IMR-90 (cell line): ENCODE data around the gene TEPSIN. TPM values are rescaled to one million over a fixed set of nuclear protein-coding genes. Genes with fewer than 3 reads are reported as not detected.
A peak's percentile ranks its signal among the peaks of the same experiment; 100 is the strongest.

Experiments used
- ATAC-seq: fragments of 200-7000 bp; cut with Tn5 transposase; 2 replicates; pipeline ENCODE4 v1.9.1; 2020; ENCODE audit warnings: low read depth, mild to moderate bottlenecking, moderate library complexity
- BruUV-seq: library from RNA; stranded (reverse); fragments of 400-500 nt; replicated peaks from 2 replicates; lab custom pipeline; 2021; lab: Mats Ljungman, UMichigan
- CTCF ChIA-PET: fragments of 300-600 bp; formaldehyde crosslinking; extraction: SDS; loops from one replicate; lab custom pipeline; 2021; ENCODE audit warnings: antibody characterized with exemption; lab: Yijun Ruan, JAX
- POLR2A ChIA-PET: fragments of 300-600 bp; sonication (Branson Sonifier 250); formaldehyde crosslinking; loops from one replicate; lab custom pipeline; 2022; ENCODE audit warnings: antibody characterized with exemption; ENCODE audit not compliant: unreplicated experiment; lab: Charles Lee
- DNase-seq: peaks from one replicate; pipeline ENCODE4 v3.0.0; 2013
- H2AFZ ChIP-seq: replicated peaks from 2 replicates; pipeline ENCODE3; 2013; ENCODE audit warnings: low read length, mild to moderate bottlenecking; ENCODE audit not compliant: poor library complexity
- H2AK5ac ChIP-seq: 2 replicates; pipeline ENCODE4 v1.6.1; 2013; ENCODE audit warnings: low read depth, low read length, inconsistent platforms
- H2AK9ac ChIP-seq: replicated peaks from 2 replicates; pipeline ENCODE3; 2013; ENCODE audit warnings: mild to moderate bottlenecking, low read depth, low read length, moderate library complexity; ENCODE audit not compliant: poor library complexity
- H2BK120ac ChIP-seq: 2 replicates; pipeline ENCODE4 v1.6.1; 2013; ENCODE audit warnings: low read depth, low read length, inconsistent platforms
- H2BK15ac ChIP-seq: 3 replicates; pipeline ENCODE4 v1.6.1; 2013; ENCODE audit warnings: low read depth, low read length, inconsistent platforms
- H2BK20ac ChIP-seq: 2 replicates; pipeline ENCODE4 v1.6.1; 2013; ENCODE audit warnings: low read depth, mild to moderate bottlenecking, inconsistent platforms, low read length, moderate library complexity
- H2BK5ac ChIP-seq: 2 replicates; pipeline ENCODE4 v1.6.1; 2013; ENCODE audit warnings: mild to moderate bottlenecking, low read depth, low read length, inconsistent platforms; ENCODE audit not compliant: poor library complexity, severe bottlenecking
- H3K14ac ChIP-seq: replicated peaks from 2 replicates; pipeline ENCODE4 v1.6.1; 2013; ENCODE audit warnings: low read depth, low read length, inconsistent platforms
- H3K18ac ChIP-seq: 2 replicates; pipeline ENCODE4 v1.6.1; 2013; ENCODE audit warnings: low read depth, low read length, control low read depth
- H3K23ac ChIP-seq: 2 replicates; pipeline ENCODE4 v1.6.1; 2013; ENCODE audit warnings: low read depth, low read length, inconsistent platforms
- H3K27ac ChIP-seq: 2 replicates; pipeline ENCODE4 v1.5.1; 2013; ENCODE audit warnings: mild to moderate bottlenecking, control low read depth, low read length; ENCODE audit not compliant: insufficient read depth
- H3K27me3 ChIP-seq: 2 replicates; pipeline ENCODE4 v1.6.1; 2013; ENCODE audit warnings: low read length; ENCODE audit not compliant: control insufficient read depth, insufficient read depth
- H3K36me3 ChIP-seq: 2 replicates; pipeline ENCODE4 v1.6.1; 2013; ENCODE audit warnings: low read length, mixed read lengths; ENCODE audit not compliant: control insufficient read depth, insufficient read depth
- H3K4ac ChIP-seq: 2 replicates; pipeline ENCODE4 v1.6.1; 2013; ENCODE audit warnings: low read depth, low read length, inconsistent platforms
- H3K4me1 ChIP-seq: 2 replicates; pipeline ENCODE4 v1.6.1; 2013; ENCODE audit warnings: low read length, mixed read lengths; ENCODE audit not compliant: control insufficient read depth, insufficient read depth
- H3K4me2 ChIP-seq: 2 replicates; pipeline ENCODE4 v1.6.1; 2013; ENCODE audit warnings: low read depth, mild to moderate bottlenecking, control low read depth, low read length, moderate library complexity
- H3K4me3 ChIP-seq: 2 replicates; pipeline ENCODE4 v1.5.1; 2013; ENCODE audit warnings: low read depth, mild to moderate bottlenecking, control low read depth, low read length, moderate library complexity; ENCODE audit not compliant: insufficient read depth
- H3K56ac ChIP-seq: 2 replicates; pipeline ENCODE4 v1.6.1; 2013; ENCODE audit warnings: low read length, inconsistent platforms; ENCODE audit not compliant: insufficient read depth; ENCODE audit errors: extremely low read depth
- H3K79me1 ChIP-seq, 2 experiments: 2 replicates each; pipeline ENCODE4 v1.6.1; 2013; ENCODE audit warnings: low read length in 2 of 2, inconsistent platforms in 1 of 2, low read depth in 1 of 2
- H3K9ac ChIP-seq: 2 replicates; pipeline ENCODE4 v1.6.1; 2013; ENCODE audit warnings: low read depth, low read length, control low read depth
- H3K9me1 ChIP-seq: 2 replicates; pipeline ENCODE4 v1.6.1; 2013; ENCODE audit warnings: low read length, inconsistent platforms; ENCODE audit not compliant: insufficient read depth
- H3K9me3 ChIP-seq: 2 replicates; pipeline ENCODE4 v1.6.1; 2013; ENCODE audit warnings: low read length; ENCODE audit not compliant: control insufficient read depth, insufficient read depth
- H4K20me1 ChIP-seq: 2 replicates; pipeline ENCODE4 v1.6.1; 2013; ENCODE audit warnings: low read length, inconsistent platforms; ENCODE audit not compliant: insufficient read depth
- H4K5ac ChIP-seq: 2 replicates; pipeline ENCODE4 v1.6.1; 2013; ENCODE audit warnings: mild to moderate bottlenecking, low read depth, low read length, control low read depth
- H4K8ac ChIP-seq, 2 experiments: 2 replicates each; pipeline ENCODE4 v1.6.1; 2013; ENCODE audit warnings: low read depth in 2 of 2, low read length in 2 of 2, control low read depth in 1 of 2, inconsistent platforms in 1 of 2
- H4K91ac ChIP-seq: 2 replicates; pipeline ENCODE4 v1.6.1; 2013; ENCODE audit warnings: low read depth, low read length, inconsistent platforms; ENCODE audit not compliant: insufficient read depth
- BHLHE40 ChIP-seq: fragments of 150-350 bp; IDR thresholded peaks from 2 replicates; pipeline ENCODE4 v1.6.1; 2016; ENCODE audit warnings: mild to moderate bottlenecking, low read depth, low read length
- CTCF ChIP-seq: conservative IDR thresholded peaks from 2 replicates; pipeline ENCODE4 v1.5.1; 2012; ENCODE audit warnings: mild to moderate bottlenecking, low read depth, low read length, improper control_type of control experiment
- ELK1 ChIP-seq: fragments of 150-350 bp; IDR thresholded peaks from 2 replicates; pipeline ENCODE4 v1.6.1; 2016; ENCODE audit warnings: low read depth, mild to moderate bottlenecking, low read length, moderate library complexity, borderline replicate concordance
- MXI1 ChIP-seq: IDR thresholded peaks from 2 replicates; pipeline ENCODE4 v1.6.1; 2012; ENCODE audit warnings: low read depth, mild to moderate bottlenecking, low read length, moderate library complexity, borderline replicate concordance
- NFE2L2 ChIP-seq: fragments of 150-350 bp; IDR thresholded peaks from 2 replicates; pipeline ENCODE4 v1.6.1; 2016; ENCODE audit warnings: low read depth, mild to moderate bottlenecking, low read length
- POLR2A ChIP-seq: IDR thresholded peaks from 2 replicates; pipeline ENCODE4 v1.6.1; 2012; ENCODE audit warnings: mild to moderate bottlenecking, low read depth, low read length
- RAD21 ChIP-seq: IDR thresholded peaks from 2 replicates; pipeline ENCODE4 v1.6.1; 2012; ENCODE audit warnings: low read length, improper control_type of control experiment
- RCOR1 ChIP-seq: IDR thresholded peaks from 2 replicates; pipeline ENCODE4 v1.6.1; 2012; ENCODE audit warnings: mild to moderate bottlenecking, low read length, improper control_type of control experiment; ENCODE audit not compliant: insufficient replicate concordance
- RFX5 ChIP-seq: IDR thresholded peaks from 2 replicates; pipeline ENCODE4 v1.8.0; 2012; ENCODE audit warnings: low read depth, mild to moderate bottlenecking, low read length, moderate library complexity
- SMC3 ChIP-seq: fragments of 150-350 bp; IDR thresholded peaks from 2 replicates; pipeline ENCODE4 v1.6.1; 2016; ENCODE audit warnings: low read depth, mild to moderate bottlenecking, antibody characterized with exemption, low read length, moderate library complexity
- WGBS, 2 experiments: methylation state at CpG; one replicate each; pipeline versions ENCODE4 v1.1.5 to v1.1.7; 2013; ENCODE audit warnings: missing lambda C conversion rate in 2 of 2; ENCODE audit not compliant: insufficient read length in 1 of 2; ENCODE audit errors: extremely low coverage in 2 of 2; 5-methylcytosine and 5-hydroxymethylcytosine counted together
- dilution Hi-C: fragments of 300-500 bp; cut with HindIII; formaldehyde crosslinking; loops from one replicate; pipeline ENCODE4 v1.14.3; 2018; ENCODE audit warnings: low sequenced_read_pairs; ENCODE audit not compliant: unreplicated experiment
- in situ Hi-C: fragments of 300-500 bp; cut with MboI; formaldehyde crosslinking; loops from 3 replicates; pipeline ENCODE4 v1.14.3; 2019; ENCODE audit warnings: low sequenced_read_pairs, inconsistent platforms, mixed read lengths
- intact Hi-C: fragments of 100-400 bp; cut with micrococcal nuclease; formaldehyde crosslinking; loops from 2 replicates; pipeline ENCODE4 v1.10.0; 2022
- polyA plus RNA-seq, 3 experiments: library from polyadenylated mRNA; depleted of rRNA; stranded (reverse); fragments of >200 nt; gene quantifications; 2 replicates each; pipeline ENCODE4 v1.2.3, GENCODE V29; 2012; ENCODE audit warnings: low replicate concordance in 1 of 3
- total RNA-seq: library from RNA; depleted of rRNA; stranded (reverse); fragments of >200 nt; gene quantifications from 2 replicates; pipeline ENCODE4 v1.2.3, GENCODE V29; 2012

The TEPSIN gene
- total and polyA plus RNA-seq, 2 of the 4 experiments (the other 2 are of a cell fraction): 3.2 to 28.1 TPM

GRCh38 chr17:81207610-81208581 lies 31.0 kb downstream of the TEPSIN start:
- H2BK15ac ChIP-seq: no peak overlapping the region
- no peak overlapping the region for H3K14ac ChIP-seq
- CTCF ChIA-PET: no interaction called here
- no peak overlapping the region for H3K18ac ChIP-seq
- H3K79me1 ChIP-seq: no peaks in the 10 kb centered on the region
- no peaks in the 10 kb centered on the region for H3K4me1 ChIP-seq
- no peak overlapping the region for H4K5ac ChIP-seq
- no peak overlapping the region for H4K91ac ChIP-seq
- dilution Hi-C loops (no loop called here), in situ Hi-C loops (no loop called here), intact Hi-C loops (no loop called here)
- ATAC-seq (no peak), DNase-seq (no peak)
- POLR2A ChIA-PET: no interaction called here
- H3K23ac ChIP-seq: no peak overlapping the region
- H3K9me3 ChIP-seq: no peaks in the 10 kb centered on the region
- 0 out of 2 replicates have a peak, but pooled peaks cover 6% of the 10 kb centered on the region for H3K9me1 ChIP-seq
- H3K4me2 ChIP-seq: no peak overlapping the region
- H3K4me3 ChIP-seq: no peak overlapping the region
- BruUV-seq: no TSS peak
- no peak overlapping the region for H2BK20ac ChIP-seq
- no peak overlapping the region for H2BK120ac ChIP-seq
- no peak overlapping the region for H4K8ac ChIP-seq
- peaks cover 5% of the 10 kb centered on the region; the same call in 1 of the 2 replicates for H3K36me3 ChIP-seq
- no peak for TF ChIP-seq CTCF
- no peak for TF ChIP-seq NFE2L2
- TF ChIP-seq RFX5: no peak
- no peak for TF ChIP-seq RCOR1
- no peak for TF ChIP-seq POLR2A
- no peak for TF ChIP-seq RAD21
- TF ChIP-seq SMC3: no peak
- no peak for TF ChIP-seq MXI1
- no peak for TF ChIP-seq BHLHE40
- no peak for TF ChIP-seq ELK1
- no peak overlapping the region for H3K4ac ChIP-seq
- H2AK9ac ChIP-seq: peak overlapping the region; percentile 37
- no peak overlapping the region for H3K56ac ChIP-seq
- no peaks in the 10 kb centered on the region for H3K27me3 ChIP-seq
- H2BK5ac ChIP-seq: peak overlapping the region; percentile 66
- H4K20me1 ChIP-seq: peaks cover 5% of the 10 kb centered on the region; the same call in 1 of the 2 replicates
- H2AFZ ChIP-seq: no peak overlapping the region
- H3K9ac ChIP-seq: no peak overlapping the region
- H3K27ac ChIP-seq: no peak overlapping the region
- 80% methylated on average over 1 of the region's 21 CpGs; no CpG with 5 or more reads in 1 of the 2 experiments for WGBS, 2 experiments
- no peak overlapping the region for H2AK5ac ChIP-seq
